T-helper 1 cell treated with Interleukin-12 subunit alpha and Interleukin-12 subunit beta and Interleukin-4 antibody, amounts not matched to agents 30 ng/mL and 1 ng/mL, for 36 hours (primary cell): Measurements from ENCODE around the gene FAM180B. TPM values are rescaled to one million over a fixed set of nuclear protein-coding genes. Genes with fewer than 3 reads are reported as not detected.

ENCODE experiments used
- intact Hi-C: fragments of 100-400 bp; cut with micrococcal nuclease; formaldehyde crosslinking; loops from one replicate; pipeline ENCODE4 v1.15.1; 2024
- total RNA-seq: library from RNA; stranded (reverse); gene quantifications from 2 replicates; pipeline ENCODE4 v1.2.3, GENCODE V29; 2022

FAM180B gene
- total RNA-seq, 1 donor from 2014 or later = not detected

DNA sequence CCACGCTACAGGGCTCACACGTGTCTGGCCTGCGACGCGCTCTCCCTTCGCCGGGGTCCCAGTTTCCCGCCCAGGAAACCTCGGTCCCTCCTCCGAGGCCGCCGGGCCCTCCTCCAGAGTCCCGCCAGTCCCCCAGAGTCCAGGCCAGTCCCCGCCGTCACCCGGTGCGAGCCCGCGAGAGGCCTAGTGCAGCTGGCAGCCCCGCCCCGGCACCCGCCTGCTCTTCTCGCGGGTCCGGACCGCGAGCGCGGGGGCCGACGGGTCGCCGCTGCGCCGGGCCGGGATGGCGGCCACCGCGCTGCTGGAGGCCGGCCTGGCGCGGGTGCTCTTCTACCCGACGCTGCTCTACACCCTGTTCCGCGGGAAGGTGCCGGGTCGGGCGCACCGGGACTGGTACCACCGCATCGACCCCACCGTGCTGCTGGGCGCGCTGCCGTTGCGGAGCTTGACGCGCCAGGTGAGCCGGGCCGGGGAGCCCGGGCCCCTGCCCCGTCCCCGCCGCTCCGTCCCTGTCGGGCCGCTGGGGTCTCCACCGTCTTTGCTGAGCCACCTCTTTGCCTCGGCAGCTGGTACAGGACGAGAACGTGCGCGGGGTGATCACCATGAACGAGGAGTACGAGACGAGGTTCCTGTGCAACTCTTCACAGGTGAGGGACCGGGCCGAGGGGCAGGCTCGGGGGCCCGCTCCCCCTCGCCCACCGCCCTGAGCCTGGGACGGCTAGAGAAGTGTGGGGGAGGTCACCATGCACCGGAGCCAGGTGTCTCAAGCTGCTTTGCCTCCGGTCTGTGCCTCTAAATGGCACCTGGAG is 20.9 kb upstream of the FAM180B start, which contains the start of gene PTPMT1:
TSS of gene PTPMT1 (plus strand) at position 260 of the 809 bp plus-strand sequence. CDS start at position 284, 24 bp downstream.
- intact Hi-C loops = loop anchor here (1.0 kb wide), 3 partner anchors 12 to 77 kb away; partner anchors contain the start of genes CELF1, KBTBD4 and MTCH2

DNA sequence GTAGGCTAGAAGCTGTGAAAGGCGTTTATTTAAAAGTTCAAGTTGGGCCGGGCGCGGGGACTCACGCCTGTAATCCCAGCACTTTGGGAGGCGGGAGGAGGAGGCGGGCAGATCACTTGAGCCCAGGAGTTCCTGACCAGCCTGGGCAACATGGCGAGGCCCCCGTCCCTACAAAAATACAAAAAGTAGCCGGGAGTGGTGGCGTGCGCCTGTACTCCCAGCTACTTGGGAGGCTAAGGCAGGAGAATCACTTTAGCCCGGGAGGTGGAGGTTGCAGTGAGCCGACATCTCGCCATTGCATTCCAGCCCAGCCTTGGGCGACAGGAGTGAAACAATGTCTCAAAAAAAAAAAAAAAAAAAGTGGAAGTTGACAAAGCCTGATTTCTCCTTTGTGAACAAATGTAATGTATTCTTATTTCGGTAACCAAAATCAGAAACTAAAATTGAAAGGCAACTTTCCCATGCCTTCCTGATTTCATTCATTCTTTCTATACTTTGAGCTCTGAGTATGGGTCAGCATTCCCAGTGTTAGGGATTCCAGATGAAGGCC is 20.3 kb upstream of the FAM180B start:
- intact Hi-C loops = no loop called here

DNA sequence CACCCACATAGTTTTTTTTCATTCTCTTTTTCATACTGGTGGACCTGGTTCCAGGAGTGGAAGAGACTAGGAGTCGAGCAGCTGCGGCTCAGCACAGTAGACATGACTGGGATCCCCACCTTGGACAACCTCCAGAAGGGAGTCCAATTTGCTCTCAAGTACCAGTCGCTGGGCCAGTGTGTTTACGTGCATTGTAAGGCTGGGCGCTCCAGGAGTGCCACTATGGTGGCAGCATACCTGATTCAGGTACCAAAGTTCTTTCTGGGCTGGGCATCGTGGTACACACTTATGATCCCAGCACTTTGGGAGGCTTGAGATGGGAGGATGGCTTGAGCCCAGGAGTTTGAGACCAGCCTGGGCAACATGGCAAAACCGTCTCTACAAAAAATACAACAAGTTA is 16.8 kb upstream of the FAM180B start:
- intact Hi-C loops = loop anchor here (1.0 kb wide), 1 partner anchor 28 kb away; no protein-coding TSS in a partner anchor

DNA sequence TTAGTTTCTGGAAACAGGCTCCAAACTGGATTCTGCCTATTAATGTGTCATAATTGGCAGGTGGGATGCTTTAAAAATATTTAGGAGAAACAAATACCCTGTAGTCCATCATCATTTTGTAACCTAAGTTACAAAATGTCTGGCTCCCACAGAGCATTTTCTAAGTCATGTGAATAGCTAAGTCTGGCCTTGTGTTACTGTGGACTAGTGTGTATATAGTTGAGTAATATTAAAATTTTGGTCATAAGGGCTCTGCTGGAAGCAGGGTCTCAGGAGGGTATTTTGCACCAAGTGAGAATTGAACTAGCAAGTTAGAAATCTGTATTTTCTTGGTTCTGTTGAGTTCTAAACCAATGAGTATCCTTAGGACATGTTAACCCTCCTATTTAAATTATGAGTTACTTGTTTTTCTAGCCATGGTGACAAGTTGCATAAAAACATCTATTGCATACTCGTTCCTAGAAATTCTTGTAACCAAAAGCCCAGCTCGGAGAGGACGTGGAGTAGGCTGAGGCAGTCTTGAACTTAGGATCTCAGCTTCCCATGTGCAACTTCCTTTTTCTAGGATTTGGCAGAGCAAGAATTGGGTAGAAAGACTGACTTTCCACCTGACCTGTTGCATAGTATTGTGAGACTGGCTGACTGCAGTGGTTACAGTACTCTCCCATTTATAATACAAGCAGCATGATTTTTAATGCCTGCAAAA is 15.7 kb upstream of the FAM180B start:
- intact Hi-C loops = no loop called here

DNA sequence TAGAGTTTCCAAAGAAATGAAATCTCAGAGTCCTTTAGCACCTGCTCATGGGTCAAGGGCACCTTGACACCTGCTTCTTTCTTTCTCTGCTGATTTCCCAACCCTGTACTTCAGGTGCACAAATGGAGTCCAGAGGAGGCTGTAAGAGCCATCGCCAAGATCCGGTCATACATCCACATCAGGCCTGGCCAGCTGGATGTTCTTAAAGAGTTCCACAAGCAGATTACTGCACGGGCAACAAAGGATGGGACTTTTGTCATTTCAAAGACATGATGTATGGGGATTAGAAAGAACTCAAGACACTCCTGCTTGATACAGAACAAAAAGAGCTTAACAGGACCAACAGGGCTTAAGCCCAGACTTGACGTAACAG is 15.1 kb upstream of the FAM180B start:
- intact Hi-C loops = no loop called here

DNA sequence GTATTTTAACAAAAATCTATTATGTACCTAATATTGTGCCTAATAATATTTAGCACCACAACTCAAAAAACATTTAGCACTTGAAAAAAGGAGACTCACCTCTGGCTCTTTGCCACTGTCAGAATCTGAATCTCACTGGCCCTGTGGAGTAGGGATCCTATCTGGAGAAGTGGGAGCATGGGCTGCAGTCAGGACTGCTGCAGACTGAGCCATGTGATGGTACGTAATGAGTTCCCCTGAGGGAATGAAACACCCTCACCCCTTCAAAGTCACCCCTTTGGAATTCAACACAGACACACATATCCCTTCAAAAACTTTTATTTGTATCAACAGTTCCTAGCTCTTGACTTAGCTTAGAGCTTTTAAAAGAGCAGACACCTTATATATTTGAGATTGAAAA is 14.6 kb upstream of the FAM180B start:
- intact Hi-C loops = no loop called here

DNA sequence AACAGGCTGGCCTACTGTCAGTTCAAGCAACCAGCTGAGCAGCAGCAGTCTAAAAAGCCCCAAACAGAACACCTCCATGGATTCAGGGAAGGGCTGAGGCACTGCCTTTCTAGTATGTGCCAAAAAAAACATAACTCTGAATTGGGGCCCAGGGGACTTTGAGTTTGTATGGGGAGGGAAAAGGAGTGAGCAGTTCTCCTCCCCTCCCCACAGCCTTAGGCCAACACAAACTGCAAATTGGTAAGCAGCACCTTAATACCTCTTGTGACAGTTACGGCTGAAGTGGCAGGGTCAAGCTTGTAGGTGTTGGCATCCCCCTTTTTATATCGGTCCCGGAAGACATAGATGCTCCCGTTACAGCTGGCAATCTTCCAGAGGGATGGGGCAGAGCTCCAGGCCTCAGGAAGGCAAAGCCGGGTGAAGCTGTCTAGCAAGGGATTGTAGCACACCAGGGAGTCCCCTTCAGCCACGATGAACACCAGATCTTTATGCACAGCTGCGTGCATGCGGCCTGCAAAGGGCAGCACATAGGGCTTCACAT is 13.7 kb upstream of the FAM180B start:
- intact Hi-C loops = no loop called here

DNA sequence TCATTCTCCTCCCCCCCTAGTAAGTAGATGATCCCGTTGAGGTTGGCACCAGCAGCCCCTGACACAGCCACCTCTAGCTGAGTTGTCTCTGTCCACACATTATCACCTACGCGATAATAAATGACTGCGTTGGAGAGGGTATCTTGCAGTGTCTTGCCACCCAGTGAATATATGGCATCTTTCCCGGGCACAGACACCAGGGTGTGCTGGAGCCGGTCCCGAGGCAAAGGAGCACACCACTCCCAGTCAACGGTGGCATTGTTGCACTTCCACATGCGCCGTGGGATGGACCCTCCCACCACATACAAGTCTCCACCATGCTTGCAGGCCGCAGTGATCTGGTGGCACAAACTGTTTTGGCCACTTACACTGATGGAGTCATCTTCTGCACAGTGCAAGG is 13.2 kb upstream of the FAM180B start:
- intact Hi-C loops = no loop called here

DNA sequence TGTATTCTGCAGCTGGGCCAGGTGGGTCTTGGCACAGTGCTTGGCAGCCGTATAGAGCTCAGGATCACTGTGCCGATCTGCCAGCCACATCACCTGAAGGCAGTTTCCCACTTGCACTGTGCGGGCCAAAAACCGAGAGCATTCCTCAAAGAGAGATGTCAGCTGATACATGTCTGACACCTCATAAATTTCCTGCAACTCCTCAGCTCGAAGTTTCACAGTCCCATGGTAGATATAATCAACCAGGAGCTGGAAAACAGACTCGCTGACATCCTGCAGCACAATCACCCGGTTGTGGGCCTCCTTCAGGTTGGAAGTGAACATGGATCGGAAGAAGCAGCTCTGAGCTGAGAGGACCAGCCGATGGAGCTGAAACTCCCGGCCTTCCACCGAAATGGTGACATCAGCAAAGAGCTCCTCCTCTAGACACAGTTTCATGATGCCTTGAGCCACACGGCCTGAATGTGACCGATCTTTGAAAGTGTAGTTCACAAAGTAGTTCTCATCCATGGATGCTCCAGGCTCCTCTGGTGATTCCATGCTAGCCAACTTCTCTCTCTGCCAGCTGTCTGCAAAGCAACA is 8.9 kb upstream of the FAM180B start:
- intact Hi-C loops = loop anchor here (1.0 to 2.0 kb wide), 3 partner anchors 12 to 877 kb away; partner anchors contain the start of genes ARHGAP1, MTCH2, PTPMT1 and ZNF408

DNA sequence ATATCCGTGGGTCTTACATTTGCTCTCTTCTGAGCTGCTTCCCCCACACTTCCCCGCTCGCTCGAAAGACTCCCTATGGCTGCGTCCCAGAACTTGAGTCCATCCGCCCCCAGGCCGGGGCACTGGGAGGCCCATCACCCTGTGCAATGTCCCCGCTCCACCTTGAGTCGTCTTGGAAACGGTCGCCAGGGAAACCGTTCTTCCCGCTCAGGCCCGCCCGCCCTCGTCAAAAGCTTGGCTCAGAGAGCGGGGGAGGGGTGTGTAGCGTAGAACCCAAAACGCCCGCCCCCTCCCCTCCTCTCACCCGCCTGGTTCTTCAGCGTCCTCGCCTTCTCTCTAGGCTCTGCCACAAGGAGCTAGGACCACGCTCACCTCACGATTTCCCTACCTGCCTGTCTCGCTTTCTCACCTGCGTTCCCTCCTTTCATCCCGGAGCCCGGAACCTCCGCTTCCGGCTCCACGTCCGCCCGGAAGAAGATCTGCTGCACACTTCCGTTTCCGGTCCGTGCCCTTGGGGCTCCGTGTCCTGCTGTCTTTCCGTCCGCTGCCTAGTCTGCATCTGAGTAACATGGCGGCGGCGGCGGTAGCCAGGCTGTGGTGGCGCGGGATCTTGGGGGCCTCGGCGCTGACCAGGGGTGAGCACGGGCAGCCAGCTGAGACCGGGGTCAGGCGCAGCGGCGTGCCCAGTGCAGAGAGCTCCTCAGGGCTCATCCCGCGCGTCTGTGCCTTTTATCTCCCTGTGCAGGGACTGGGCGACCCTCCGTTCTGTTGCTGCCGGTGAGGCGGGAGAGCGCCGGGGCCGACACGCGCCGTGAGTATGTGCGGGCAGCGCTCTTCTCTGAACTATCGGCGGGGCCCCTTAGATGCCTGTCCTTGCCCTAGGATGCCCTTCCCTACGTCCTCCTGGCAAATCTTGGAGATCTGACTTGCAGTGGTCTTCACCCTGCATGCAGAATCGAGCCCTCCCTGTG is 7.7 kb upstream of the FAM180B start, which contains the start of the genes KBTBD4 and NDUFS3:
TSS of gene KBTBD4 (minus strand) at position 447 of the 971 bp plus-strand sequence. CDS start at position 428, 19 bp downstream.
TSS of gene NDUFS3 (plus strand) at position 551 of the 971 bp plus-strand sequence. CDS start at position 569, 18 bp downstream.
- intact Hi-C loops = loop anchor here (1.0 to 2.0 kb wide), 11 partner anchors 14 to 878 kb away; partner anchors contain the start of genes ACP2, AGBL2, ARHGAP1 and CELF1

DNA sequence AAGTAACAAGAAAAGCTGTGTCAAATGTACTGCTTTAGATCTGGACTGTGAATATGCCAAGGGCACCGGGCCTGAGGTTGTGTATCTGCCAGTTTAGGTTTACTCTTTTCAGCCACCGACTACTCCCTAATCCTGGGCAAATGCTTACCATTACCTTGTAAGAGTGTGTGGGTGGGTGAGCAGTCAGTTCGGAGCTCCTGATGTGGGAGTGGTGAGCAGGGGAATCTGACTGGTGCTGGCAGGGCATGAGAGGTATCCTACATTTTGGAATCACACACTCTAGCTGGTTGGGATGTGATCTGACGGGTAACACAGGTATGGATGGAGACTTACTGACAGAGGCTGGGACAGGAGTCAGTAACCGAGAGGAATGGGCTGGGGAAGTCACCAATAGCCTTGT is 2.6 kb upstream of the FAM180B start:
- intact Hi-C loops = no loop called here

DNA sequence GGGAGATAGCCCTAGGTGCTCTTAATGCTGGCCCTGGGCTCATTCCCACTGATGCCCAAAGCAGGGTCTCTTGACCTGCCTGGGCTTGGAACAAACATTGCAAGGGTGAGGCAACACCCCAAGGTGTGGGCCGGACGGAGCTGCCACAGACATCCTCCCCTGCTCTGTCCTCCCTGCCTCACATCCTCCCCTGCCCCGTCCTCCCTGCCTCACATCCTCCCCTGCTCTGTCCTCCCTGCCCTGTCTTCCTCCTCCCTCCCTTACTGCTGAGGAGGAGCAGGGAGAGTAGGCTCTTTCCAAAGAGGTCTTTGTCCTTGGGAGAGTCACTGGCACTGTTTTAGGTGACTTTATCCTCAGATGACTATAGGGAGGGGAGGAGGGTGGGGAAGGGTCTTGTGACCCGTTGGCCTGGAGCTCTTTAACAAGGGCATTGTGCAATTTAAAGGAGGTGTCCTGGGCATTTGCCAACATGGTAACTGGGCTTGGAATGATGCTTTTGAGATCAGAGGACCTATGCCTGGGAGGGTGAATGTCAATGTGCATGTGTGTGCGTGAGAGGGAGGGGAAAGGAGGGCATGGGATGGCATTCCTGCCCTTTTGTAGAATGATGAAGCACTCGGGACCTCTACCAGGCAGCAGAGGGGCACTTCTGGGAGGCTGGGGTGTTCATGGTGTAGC is 700 bp downstream of the FAM180B start:
- intact Hi-C loops = loop anchor here (1.0 kb wide), 1 partner anchor 47 kb away; no protein-coding TSS in a partner anchor

DNA sequence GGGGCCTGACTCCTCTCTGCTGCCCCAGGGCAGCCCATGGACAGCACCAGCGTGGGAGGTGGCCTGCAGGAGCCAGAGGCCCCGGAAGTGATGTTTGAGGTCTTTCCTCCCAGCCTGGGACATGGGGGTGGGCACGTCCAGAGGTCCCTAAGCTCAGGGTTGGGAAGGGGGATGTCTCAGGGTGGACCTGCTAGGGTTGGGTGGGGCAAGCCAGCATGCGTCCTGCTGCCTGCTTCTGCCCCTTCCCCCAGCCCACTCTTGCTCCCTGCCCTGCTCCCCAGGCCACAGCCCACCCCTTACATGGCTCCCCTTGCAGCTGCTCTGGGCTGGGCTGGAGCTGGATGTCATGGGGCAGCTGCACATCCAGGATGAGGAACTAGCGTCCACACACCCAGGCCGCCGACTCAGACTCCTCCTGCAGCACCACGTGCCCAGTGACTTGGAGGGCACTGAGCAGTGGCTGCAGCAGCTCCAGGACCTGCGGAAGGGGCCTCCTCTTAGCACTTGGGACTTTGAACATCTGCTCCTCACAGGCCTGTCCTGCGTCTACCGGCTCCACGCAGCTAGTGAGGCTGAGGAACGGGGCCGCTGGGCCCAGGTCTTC is 1.3 kb downstream of the FAM180B start:
- intact Hi-C loops = loop anchor here (1.0 kb wide), 1 partner anchor 46 kb away; no protein-coding TSS in a partner anchor

DNA sequence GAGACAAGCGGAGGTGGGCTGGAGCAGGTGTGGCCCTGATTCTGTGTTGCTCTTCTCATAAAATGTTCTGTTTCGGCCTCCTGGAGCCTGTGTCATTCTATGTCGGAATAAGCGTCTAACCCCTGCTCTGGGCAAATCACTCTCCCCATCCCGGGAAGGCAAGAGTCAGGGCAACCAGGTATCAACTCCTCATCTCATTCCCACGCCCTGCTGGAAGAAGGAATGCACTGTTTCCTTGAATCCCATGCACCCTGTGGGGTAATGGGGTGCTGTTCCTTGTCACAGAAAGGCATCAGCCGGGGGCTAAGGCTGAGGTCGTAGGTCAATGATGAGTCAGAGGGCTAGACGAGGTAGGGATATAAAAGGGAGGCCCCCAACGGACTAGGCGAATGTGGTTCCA is 2.6 kb downstream of the FAM180B start:
- intact Hi-C loops = no loop called here

DNA sequence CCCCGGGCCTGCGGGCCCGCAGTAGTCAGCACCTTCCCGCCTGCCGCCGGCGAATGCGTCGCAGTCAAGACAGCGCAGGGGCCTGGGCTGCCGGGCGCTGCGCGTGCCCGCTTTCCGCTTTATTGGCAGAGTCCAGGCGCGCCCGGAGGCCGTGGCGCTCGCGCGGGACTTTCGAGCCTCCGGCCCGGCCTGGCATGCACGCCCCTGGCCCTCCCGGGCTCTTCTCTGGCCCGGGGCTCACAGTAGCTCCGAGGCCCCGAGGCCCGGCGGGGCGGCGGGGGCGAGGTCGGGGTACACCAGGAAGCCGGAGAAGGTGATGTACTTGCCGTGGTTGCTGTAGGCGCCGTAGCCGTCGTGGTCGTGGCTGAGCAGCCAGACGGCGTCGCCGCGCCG is 3.1 kb downstream of the FAM180B start:
- intact Hi-C loops = no loop called here

DNA sequence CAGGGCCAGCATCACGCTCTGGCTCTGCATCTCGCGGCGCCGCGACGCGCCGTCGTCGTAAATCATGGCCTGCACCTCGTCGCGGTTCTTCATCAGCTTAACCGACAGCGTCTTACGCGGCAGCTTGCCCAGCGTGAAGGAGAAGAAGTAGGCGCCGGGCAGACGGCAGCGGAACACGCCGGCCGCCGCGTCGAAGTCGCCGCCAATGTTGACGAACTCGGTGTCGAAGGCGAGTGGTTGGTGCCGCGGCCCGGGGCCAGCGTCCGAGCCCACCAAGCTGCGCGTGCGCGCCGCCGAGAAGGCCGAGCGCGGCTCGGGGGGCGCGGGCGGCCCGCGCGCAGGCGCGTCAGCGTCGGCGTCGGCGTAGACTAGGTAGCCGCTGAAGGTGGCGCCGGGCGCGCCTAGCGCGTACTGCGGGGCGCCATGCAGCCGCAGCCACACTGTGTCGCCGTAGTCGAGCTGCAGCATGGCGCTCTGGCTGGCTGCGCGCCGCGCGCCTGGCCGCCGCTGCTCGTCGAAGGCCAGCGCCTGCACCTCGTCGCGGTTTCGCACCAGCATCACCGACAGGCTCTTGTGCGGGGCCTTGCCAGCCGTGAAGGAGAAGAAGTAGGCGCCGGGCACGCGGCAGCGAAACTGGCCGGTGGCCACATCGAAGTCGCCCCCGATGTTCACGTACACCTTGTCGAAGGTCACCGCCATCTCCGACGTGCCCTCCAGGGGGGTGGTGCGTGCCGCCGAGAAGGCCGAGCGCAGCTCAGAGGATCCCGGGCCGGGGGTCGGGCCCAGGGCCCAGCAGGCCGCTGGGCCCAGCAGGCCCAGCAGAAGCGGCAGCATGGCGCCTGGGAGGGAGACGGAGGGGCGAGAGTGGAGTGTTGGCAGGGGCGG is 3.7 kb downstream of the FAM180B start:
- intact Hi-C loops = no loop called here

DNA sequence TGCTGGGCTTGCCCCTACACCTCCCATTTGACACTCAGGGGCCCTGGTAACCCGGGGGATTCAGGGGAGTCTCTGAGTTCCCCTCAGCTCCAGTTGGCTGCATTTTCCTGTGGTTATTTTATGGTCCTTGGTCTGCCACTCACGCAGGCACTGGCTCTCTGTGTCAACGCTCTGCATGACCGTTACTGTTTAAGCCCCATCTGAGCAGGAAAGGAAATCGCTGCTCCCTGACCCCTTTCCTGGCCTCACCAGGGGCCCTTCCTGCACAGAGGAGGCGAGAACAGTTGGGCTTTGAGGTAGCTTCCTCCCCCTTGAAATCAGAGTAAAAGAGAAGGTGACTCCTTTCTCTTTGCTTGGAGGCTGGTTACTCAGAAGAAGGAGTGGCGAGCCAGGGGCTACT is 5.3 kb downstream of the FAM180B start:
- intact Hi-C loops = no loop called here

DNA sequence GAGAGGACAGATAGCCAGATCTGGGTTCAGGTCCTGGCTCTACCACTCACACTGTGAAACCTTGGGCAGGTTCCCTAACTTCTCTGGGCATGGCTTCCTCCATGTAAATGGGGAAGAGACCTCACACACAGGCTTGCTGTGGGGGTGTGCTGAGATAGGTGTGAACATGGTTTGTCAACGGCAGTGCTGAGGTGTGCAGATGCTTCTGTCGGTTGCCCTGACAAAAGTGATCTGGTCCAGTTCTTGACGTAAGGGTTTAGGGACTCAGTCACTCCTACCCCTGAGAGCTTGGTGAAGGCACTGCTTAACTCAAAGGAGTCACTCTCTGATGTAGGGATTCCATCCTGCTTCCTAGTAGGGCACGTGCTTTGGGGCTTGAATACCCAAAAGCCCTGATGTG is 5.8 kb downstream of the FAM180B start:
- intact Hi-C loops = no loop called here
